T-helper 2 cell treated with Interferon-gamma antibody and Interleukin-4, amounts not matched to agents 5 μg/mL and 100 μg/mL, for 36 hours (primary cell): Measurements from ENCODE around the gene XXYLT1.

Experiments
- DNase-seq: peaks from one replicate; pipeline ENCODE4 v3.0.0; 2021; ENCODE audit warnings: low spot score
- H3K27ac Mint-ChIP-seq: one replicate; pipeline ENCODE4 v1.8.0; 2021; ENCODE audit warnings: mild to moderate bottlenecking, mixed read lengths
- H3K27me3 Mint-ChIP-seq: one replicate; pipeline ENCODE4 v1.8.0; 2021; ENCODE audit warnings: low read depth, mixed read lengths
- H3K36me3 Mint-ChIP-seq: one replicate; pipeline ENCODE4 v1.8.0; 2021; ENCODE audit warnings: low read depth, mixed read lengths
- H3K4me1 Mint-ChIP-seq: one replicate; pipeline ENCODE4 v1.8.0; 2021; ENCODE audit warnings: low read depth, mixed read lengths
- H3K4me3 Mint-ChIP-seq: one replicate; pipeline ENCODE4 v1.8.0; 2022; ENCODE audit warnings: mild to moderate bottlenecking, moderate library complexity, mixed read lengths
- H3K9me3 Mint-ChIP-seq: one replicate; pipeline ENCODE4 v1.8.0; 2021; ENCODE audit warnings: mixed read lengths

The XXYLT1 gene

GRCh38 chr3:195082811-195083210 is 188.1 kb downstream of the XXYLT1 start:
- no peaks in the 10 kb centered on the region for H3K9me3 Mint-ChIP-seq
- peaks cover 5% of the 10 kb centered on the region for H3K27me3 Mint-ChIP-seq
- H3K27ac Mint-ChIP-seq: no peak overlapping the region
- no peak for DNase-seq
- H3K36me3 Mint-ChIP-seq: no peaks in the 10 kb centered on the region
- peaks cover 6% of the 10 kb centered on the region for H3K4me1 Mint-ChIP-seq
- H3K4me3 Mint-ChIP-seq: no peak overlapping the region

DNA sequence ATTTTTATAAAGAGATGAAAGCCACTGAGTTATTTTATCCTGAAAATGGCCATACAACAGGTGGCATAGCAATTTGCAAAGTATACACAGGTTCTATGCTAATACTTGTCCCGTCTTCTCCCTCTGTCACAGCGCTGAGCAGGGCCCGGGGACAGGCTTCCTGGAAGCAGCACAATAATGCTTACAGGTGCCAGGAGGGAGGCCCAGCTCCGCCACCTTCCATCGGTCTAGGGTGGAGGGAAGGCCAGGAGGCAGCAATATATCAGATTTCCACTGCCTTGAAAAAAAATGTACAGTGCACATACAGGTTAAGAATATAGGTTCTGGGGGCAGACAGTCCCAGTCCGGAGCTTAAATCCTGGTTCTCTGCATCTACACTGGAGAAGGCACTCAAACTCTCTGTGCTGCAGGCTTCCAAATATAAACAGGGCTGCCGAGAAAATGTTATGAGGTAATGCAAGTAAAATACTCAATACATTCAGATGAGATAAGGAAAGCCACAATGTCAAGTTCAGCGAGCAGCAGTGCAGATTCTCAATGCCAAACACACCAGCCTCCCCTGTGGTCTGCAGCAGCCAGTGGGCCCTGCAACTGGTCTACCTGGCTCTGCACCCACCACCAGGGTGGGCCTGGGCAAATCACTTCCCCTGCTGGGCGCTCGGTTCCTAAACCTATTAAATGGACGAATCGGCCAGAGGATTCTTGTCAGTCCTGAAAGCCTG is 189.6 kb downstream of the XXYLT1 start:
- DNase-seq: no peak
- H3K27me3 Mint-ChIP-seq: peaks cover 2% of the 10 kb centered on the region
- H3K27ac Mint-ChIP-seq: no peak overlapping the region
- H3K36me3 Mint-ChIP-seq: no peaks in the 10 kb centered on the region
- no peak overlapping the region for H3K4me3 Mint-ChIP-seq
- no peaks in the 10 kb centered on the region for H3K9me3 Mint-ChIP-seq
- peaks cover 2% of the 10 kb centered on the region for H3K4me1 Mint-ChIP-seq

GRCh38 chr3:195080571-195081151 is 190.3 kb downstream of the XXYLT1 start:
- H3K4me3 Mint-ChIP-seq: no peak overlapping the region
- H3K4me1 Mint-ChIP-seq: peaks cover 2% of the 10 kb centered on the region
- H3K27me3 Mint-ChIP-seq: peaks cover 2% of the 10 kb centered on the region
- H3K36me3 Mint-ChIP-seq: no peaks in the 10 kb centered on the region
- no peak overlapping the region for H3K27ac Mint-ChIP-seq
- no peaks in the 10 kb centered on the region for H3K9me3 Mint-ChIP-seq
- no peak for DNase-seq

DNA sequence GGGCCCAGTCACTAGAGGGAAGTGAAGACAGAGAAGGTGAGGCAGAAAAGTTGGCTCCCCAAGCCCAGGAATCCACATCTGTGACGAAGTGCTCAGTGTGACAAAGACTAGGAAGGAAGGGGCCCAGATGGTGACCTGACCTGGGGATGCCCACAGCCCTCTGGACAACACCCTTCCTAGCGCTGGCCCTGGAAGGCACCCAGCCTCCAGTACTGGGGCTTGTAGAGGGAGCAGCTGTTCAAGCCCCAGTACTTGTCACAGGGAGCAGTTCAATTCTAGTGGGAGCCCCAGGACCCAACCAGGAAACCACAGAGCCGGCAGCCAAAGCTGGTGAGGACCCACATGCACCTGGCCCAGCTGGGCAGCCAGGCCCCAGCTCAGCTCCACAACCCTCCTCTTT is 190.8 kb downstream of the XXYLT1 start:
- Mint-ChIP-seq H3K36me3 (no peaks in the 10 kb centered on the region), H3K4me1 (peaks cover 2% of the 10 kb centered on the region), H3K4me3 (no peak overlapping the region), H3K27ac (no peak overlapping the region), H3K9me3 (no peaks in the 10 kb centered on the region), H3K27me3 (peaks cover 2% of the 10 kb centered on the region)
- DNase-seq: no peak

DNA sequence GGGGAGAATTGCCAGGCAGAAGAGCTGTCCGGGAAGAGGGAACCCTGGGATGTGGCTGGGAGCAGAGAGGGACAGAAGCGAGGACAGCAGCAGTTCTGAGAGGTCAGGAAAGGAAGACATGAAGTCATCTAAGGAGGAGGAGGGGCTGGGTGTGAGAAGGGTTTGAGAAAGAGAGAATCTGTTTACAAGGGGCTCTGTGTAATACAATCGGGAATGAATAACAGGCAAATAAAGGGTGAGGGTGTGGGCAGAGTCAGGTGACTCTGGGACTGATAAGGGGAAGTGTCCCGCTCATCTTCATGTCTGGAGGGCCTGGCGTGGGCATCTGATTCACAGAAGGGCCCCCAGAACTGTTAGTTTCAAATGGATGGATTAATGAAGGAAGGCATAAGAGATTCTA is 191.3 kb downstream of the XXYLT1 start:
- DNase-seq: no peak
- Mint-ChIP-seq H3K27me3 (peaks cover 2% of the 10 kb centered on the region), H3K4me3 (no peak overlapping the region), H3K36me3 (no peaks in the 10 kb centered on the region), H3K9me3 (no peaks in the 10 kb centered on the region), H3K27ac (no peak overlapping the region), H3K4me1 (peaks cover 2% of the 10 kb centered on the region)

GRCh38 chr3:195078891-195079440 is 192.0 kb downstream of the XXYLT1 start:
- Mint-ChIP-seq H3K4me1 (peaks cover 2% of the 10 kb centered on the region), H3K4me3 (no peak overlapping the region), H3K36me3 (no peaks in the 10 kb centered on the region), H3K27me3 (peaks cover 2% of the 10 kb centered on the region), H3K27ac (no peak overlapping the region), H3K9me3 (no peaks in the 10 kb centered on the region)
- no peak for DNase-seq

- DNase-seq: no peak
- no peaks in the 10 kb centered on the region for H3K36me3 Mint-ChIP-seq
- H3K4me3 Mint-ChIP-seq: no peak overlapping the region
- H3K27me3 Mint-ChIP-seq: peaks cover 2% of the 10 kb centered on the region
- H3K27ac Mint-ChIP-seq: no peak overlapping the region
- no peaks in the 10 kb centered on the region for H3K9me3 Mint-ChIP-seq
- peaks cover 2% of the 10 kb centered on the region for H3K4me1 Mint-ChIP-seq
Observed at GRCh38 chr3:195077611-195078540, 193.1 kb downstream of the XXYLT1 start.

DNA sequence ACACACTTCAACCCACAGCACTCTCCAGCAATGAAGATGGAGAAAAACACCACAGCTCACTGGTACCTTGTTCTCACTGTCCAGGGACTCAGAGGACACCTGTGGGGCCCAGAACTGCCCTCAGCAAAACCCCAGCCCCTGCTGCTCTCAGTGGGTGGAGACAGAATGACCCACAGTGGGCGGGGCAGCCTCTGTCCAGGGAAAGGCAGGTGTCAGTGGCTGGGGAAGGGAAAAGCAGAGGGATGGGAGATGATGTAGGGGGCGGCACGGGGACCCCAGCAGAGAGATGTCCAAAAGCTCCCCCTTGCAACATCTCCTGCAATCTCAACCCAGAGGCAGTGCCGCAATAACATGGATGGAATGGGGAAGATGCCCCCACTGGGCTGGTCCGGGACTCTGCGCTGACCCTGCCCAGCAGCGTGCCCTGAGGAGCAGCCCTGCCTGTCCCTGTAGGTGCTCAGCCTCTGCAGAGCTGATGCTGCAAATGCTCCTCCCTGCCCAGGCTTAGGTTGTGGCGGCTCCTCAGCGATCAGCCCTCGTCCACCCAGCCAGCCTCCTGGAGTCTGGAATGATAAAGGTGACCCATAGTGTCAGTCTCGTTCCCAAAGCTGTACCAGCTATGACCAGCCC is 193.9 kb downstream of the XXYLT1 start:
- Mint-ChIP-seq H3K4me3 (no peak overlapping the region), H3K27me3 (peaks cover 2% of the 10 kb centered on the region), H3K9me3 (no peaks in the 10 kb centered on the region), H3K4me1 (peaks cover 2% of the 10 kb centered on the region), H3K27ac (no peak overlapping the region), H3K36me3 (no peaks in the 10 kb centered on the region)
- DNase-seq: no peak

- H3K36me3 Mint-ChIP-seq: no peaks in the 10 kb centered on the region
- H3K4me1 Mint-ChIP-seq: peaks cover 2% of the 10 kb centered on the region
- no peak overlapping the region for H3K27ac Mint-ChIP-seq
- H3K4me3 Mint-ChIP-seq: no peak overlapping the region
- H3K9me3 Mint-ChIP-seq: no peaks in the 10 kb centered on the region
- no peak for DNase-seq
- H3K27me3 Mint-ChIP-seq: peaks cover 2% of the 10 kb centered on the region
Observed at GRCh38 chr3:195075941-195076875, 194.8 kb downstream of the XXYLT1 start.

DNA sequence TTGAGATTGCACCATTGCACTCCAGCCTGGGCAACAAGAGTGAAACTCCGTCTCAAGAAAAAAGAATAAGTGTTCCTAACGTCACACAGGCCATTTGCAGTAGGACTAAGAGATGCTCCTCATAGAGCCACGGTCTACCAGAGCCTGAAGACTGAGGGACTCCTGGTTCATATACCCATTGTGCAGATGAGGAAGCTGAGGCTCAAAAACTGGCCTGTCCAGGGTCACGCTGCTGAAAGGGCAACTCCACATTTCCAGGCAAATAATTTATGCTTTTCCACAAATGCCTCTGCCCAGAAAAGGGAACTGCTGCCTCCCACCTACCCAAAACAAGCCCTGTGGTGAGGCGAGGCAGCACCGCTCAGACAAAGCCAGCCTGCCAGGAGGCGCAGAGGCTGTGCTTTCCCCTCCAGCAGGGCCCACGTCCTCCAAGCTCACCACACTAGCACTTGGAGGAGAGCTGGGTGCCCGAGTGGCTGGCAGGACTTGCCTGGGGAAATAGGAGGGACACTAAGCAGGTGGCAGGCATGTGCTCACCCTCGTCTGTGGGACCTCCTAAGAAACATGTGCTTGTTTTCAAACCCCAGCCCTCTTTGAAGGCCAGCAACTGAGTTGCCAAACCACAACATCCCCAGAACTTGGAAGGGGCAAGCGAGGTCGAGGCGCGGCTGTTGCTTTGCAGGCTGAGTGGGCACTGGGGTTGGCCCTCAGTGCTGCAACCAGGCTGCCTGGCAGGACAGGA is 195.6 kb downstream of the XXYLT1 start:
- DNase-seq: no peak
- H3K27ac Mint-ChIP-seq: no peak overlapping the region
- peaks cover 2% of the 10 kb centered on the region for H3K4me1 Mint-ChIP-seq
- H3K4me3 Mint-ChIP-seq: no peak overlapping the region
- H3K36me3 Mint-ChIP-seq: no peaks in the 10 kb centered on the region
- peaks cover 2% of the 10 kb centered on the region for H3K27me3 Mint-ChIP-seq
- no peaks in the 10 kb centered on the region for H3K9me3 Mint-ChIP-seq

- Mint-ChIP-seq H3K27ac (no peak overlapping the region), H3K9me3 (no peaks in the 10 kb centered on the region), H3K4me3 (no peak overlapping the region), H3K36me3 (no peaks in the 10 kb centered on the region), H3K27me3 (no peaks in the 10 kb centered on the region), H3K4me1 (no peaks in the 10 kb centered on the region)
- no peak for DNase-seq
Observed at GRCh38 chr3:195073866-195074860, 196.8 kb downstream of the XXYLT1 start.
